ENCODE measurements around the gene RETREG3. TPM values are rescaled to one million over a fixed set of nuclear protein-coding genes. Genes with fewer than 3 reads are reported as not detected.

RETREG3 gene
- total and polyA plus RNA-seq, 2 of the 13 experiments (the other 11 are each of a cell fraction or from before 2014, with no cell fraction given) = 47.0 to 55.8 TPM

DNA sequence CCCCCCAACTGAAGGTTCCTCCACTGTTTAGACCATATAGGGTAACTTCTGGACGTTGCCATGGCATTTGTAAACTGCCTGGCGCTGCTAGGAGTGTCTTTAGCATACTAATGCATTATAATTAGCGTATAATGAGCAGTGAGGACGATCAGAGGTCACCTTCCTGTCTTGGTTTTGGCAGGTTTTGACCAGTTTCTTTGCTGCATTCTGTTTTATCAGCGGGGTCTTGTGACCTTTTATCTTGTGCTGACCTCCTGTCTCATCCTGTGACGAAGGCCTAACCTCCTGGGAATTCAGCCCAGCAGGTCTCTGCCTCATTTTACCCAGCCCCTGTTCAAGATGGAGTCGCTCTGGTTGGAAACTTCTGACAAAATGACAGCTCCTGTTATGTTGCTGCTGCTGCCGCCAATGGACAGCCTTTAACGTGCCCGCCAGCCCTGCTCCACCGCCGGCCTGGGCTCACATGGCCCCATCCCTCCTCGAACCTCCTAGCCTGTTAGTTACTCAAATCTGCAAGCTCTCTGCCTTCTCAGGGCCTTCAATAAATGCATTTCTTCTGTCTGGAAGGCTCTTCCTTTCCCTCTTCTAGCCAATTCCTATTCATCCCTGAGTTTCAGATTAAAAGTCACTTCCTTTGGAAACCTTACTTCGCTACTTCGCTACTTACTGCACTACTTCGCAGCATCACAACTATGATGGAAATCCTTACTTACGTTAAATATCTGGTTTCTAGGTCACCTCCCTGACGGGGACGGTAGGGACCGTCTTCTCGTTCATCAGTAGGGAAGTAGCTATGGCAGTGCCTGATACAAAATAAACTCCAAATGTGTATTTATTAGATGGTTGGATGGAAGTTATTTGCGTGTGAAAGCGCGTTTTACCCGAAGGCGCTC, 73.8 kb downstream of the RETREG3 start (continued):
- TF ChIP-seq SALL1 (CRISPR knock-in tag; IDR thresholded peaks at IDR 0.05) = no peak
- no peak for TF ChIP-seq CC2D1A (CRISPR knock-in tag; IDR thresholded peaks at IDR 0.05)
- no peak for TF ChIP-seq KLF6 (CRISPR knock-in tag; IDR thresholded peaks at IDR 0.05)
- TF ChIP-seq ZBTB37 (CRISPR knock-in tag; IDR thresholded peaks at IDR 0.05) = no peak
- TF ChIP-seq, protein P1, sequence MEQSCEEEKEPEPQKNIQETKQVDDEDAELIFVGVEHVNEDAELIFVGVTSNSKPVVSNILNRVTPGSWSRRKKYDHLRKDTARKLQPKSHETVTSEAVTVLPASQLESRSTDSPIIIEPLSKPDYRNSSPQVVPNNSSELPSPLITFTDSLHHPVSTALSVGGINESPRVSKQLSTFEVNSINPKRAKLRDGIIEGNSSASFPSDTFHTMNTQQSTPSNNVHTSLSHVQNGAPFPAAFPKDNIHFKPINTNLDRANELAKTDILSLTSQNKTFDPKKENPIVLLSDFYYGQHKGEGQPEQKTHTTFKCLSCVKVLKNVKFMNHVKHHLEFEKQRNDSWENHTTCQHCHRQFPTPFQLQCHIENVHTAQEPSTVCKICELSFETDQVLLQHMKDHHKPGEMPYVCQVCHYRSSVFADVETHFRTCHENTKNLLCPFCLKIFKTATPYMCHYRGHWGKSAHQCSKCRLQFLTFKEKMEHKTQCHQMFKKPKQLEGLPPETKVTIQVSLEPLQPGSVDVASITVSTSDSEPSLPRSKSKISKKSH (CRISPR knock-in tag; IDR thresholded peaks at IDR 0.05; ENCODE audit: borderline replicate concordance) = no peak
- TF ChIP-seq, protein P2, sequence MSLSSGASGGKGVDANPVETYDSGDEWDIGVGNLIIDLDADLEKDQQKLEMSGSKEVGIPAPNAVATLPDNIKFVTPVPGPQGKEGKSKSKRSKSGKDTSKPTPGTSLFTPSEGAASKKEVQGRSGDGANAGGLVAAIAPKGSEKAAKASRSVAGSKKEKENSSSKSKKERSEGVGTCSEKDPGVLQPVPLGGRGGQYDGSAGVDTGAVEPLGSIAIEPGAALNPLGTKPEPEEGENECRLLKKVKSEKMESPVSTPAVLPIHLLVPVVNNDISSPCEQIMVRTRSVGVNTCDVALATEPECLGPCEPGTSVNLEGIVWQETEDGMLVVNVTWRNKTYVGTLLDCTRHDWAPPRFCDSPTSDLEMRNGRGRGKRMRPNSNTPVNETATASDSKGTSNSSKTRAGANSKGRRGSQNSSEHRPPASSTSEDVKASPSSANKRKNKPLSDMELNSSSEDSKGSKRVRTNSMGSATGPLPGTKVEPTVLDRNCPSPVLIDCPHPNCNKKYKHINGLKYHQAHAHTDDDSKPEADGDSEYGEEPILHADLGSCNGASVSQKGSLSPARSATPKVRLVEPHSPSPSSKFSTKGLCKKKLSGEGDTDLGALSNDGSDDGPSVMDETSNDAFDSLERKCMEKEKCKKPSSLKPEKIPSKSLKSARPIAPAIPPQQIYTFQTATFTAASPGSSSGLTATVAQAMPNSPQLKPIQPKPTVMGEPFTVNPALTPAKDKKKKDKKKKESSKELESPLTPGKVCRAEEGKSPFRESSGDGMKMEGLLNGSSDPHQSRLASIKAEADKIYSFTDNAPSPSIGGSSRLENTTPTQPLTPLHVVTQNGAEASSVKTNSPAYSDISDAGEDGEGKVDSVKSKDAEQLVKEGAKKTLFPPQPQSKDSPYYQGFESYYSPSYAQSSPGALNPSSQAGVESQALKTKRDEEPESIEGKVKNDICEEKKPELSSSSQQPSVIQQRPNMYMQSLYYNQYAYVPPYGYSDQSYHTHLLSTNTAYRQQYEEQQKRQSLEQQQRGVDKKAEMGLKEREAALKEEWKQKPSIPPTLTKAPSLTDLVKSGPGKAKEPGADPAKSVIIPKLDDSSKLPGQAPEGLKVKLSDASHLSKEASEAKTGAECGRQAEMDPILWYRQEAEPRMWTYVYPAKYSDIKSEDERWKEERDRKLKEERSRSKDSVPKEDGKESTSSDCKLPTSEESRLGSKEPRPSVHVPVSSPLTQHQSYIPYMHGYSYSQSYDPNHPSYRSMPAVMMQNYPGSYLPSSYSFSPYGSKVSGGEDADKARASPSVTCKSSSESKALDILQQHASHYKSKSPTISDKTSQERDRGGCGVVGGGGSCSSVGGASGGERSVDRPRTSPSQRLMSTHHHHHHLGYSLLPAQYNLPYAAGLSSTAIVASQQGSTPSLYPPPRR (CRISPR knock-in tag; IDR thresholded peaks at IDR 0.05; ENCODE audit: borderline replicate concordance) = no peak
- TF ChIP-seq, protein P3, sequence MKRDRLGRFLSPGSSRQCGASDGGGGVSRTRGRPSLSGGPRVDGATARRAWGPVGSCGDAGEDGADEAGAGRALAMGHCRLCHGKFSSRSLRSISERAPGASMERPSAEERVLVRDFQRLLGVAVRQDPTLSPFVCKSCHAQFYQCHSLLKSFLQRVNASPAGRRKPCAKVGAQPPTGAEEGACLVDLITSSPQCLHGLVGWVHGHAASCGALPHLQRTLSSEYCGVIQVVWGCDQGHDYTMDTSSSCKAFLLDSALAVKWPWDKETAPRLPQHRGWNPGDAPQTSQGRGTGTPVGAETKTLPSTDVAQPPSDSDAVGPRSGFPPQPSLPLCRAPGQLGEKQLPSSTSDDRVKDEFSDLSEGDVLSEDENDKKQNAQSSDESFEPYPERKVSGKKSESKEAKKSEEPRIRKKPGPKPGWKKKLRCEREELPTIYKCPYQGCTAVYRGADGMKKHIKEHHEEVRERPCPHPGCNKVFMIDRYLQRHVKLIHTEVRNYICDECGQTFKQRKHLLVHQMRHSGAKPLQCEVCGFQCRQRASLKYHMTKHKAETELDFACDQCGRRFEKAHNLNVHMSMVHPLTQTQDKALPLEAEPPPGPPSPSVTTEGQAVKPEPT (CRISPR knock-in tag; IDR thresholded peaks at IDR 0.05; ENCODE audit: low read depth) = no peak
- TF ChIP-seq REPIN1 (CRISPR knock-in tag; IDR thresholded peaks at IDR 0.05; ENCODE audit: borderline replicate concordance, low read depth) = no peak
- TF ChIP-seq SIX4 (CRISPR knock-in tag; IDR thresholded peaks at IDR 0.05) = no peak
- TF ChIP-seq, protein P4, sequence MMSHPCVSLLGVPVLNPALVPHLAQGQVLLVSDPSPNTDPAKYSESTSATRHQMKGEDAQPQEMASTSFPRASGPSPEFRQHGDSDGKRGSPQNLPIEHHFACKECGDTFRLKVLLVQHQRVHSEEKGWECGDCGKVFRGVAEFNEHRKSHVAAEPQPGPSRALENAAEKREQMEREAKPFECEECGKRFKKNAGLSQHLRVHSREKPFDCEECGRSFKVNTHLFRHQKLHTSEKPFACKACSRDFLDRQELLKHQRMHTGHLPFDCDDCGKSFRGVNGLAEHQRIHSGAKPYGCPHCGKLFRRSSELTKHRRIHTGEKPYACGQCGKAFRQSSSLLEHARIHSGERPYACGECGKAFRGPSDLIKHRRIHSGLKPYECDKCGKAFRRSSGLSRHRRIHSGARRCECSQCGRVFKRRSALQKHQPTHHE (CRISPR knock-in tag; IDR thresholded peaks at IDR 0.05; ENCODE audit: borderline replicate concordance) = no peak
- TF ChIP-seq CEBPG (CRISPR knock-in tag; IDR thresholded peaks at IDR 0.05) = no peak
- TF ChIP-seq KAT7 (CRISPR knock-in tag; IDR thresholded peaks at IDR 0.05; ENCODE audit: borderline replicate concordance) = no peak
- TF ChIP-seq GPN1 (CRISPR knock-in tag; IDR thresholded peaks at IDR 0.05; ENCODE audit: borderline replicate concordance) = no peak
- TF ChIP-seq REXO4 (CRISPR knock-in tag; IDR thresholded peaks at IDR 0.05; ENCODE audit: borderline replicate concordance) = no peak
- no peak for TF ChIP-seq ETV5 (CRISPR knock-in tag; IDR thresholded peaks at IDR 0.05; ENCODE audit: borderline replicate concordance)
- no peak for TF ChIP-seq EED (CRISPR knock-in tag; IDR thresholded peaks at IDR 0.05)
- no peak for TF ChIP-seq ZNF616 (CRISPR knock-in tag; IDR thresholded peaks at IDR 0.05; ENCODE audit: low read depth)
- no peak for TF ChIP-seq MYNN (CRISPR knock-in tag; IDR thresholded peaks at IDR 0.05; ENCODE audit: low read depth)

Measured in HepG2 (cell line).